Upper lobe of left lung (tissue), 6 donors: Measurements from ENCODE around the gene PARM1. TPM values are rescaled to one million over a fixed set of nuclear protein-coding genes. Genes with fewer than 3 reads are reported as not detected.
A peak's percentile ranks its signal among the peaks of the same experiment; 100 is the strongest.

Experiments
- ATAC-seq, 2 donors: fragments of 200-7000 bp; cut with Tn5 transposase; one replicate each; pipeline ENCODE4 v1.9.1; 2022; ENCODE audit warnings: mild to moderate bottlenecking in 2 of 2, moderate library complexity in 2 of 2; ENCODE audit not compliant: low FRiP score in 2 of 2
- DNase-seq, 2 donors: peaks; one replicate each; pipeline ENCODE4 v3.0.0-alpha.2; 2019 to 2020
- H3K27ac ChIP-seq, 4 donors: fragments of 200-600 bp; sonication (generic); one replicate each; pipeline ENCODE4 v1.5.1; 2016 to 2019
- H3K27me3 ChIP-seq, 4 donors: fragments of 200-600 bp; sonication (generic); one replicate each; pipeline ENCODE4 v1.5.1; 2017 to 2019
- H3K36me3 ChIP-seq, 4 donors: fragments of 200-600 bp; sonication (generic); one replicate each; pipeline ENCODE4 v1.5.1; 2016 to 2019
- H3K4me1 ChIP-seq, 4 donors: fragments of 200-600 bp; sonication (generic); one replicate each; pipeline ENCODE4 v1.5.1; 2018 to 2019
- H3K4me3 ChIP-seq, 4 donors: fragments of 200-600 bp; sonication (generic); one replicate each; pipeline ENCODE4 v1.5.1; 2017 to 2019; ENCODE audit warnings: mild to moderate bottlenecking in 2 of 4, moderate library complexity in 1 of 4
- H3K9me3 ChIP-seq, 4 donors: fragments of 200-600 bp; sonication (generic); one replicate each; pipeline ENCODE4 v1.5.1; 2018 to 2019
- CTCF ChIP-seq, 6 experiments: fragments of 450-650 bp in 4 of 6; fragments of 200-600 bp in 2 of 6; sonication (generic) in 2 of 6; IDR thresholded peaks; one replicate each; pipeline ENCODE4 v1.5.1; 2016 to 2019; ENCODE audit warnings: antibody characterized with exemption in 6 of 6
- EP300 ChIP-seq, 4 donors: sonication (generic); formaldehyde crosslinking; IDR thresholded peaks; one replicate each; pipeline ENCODE4 v1.5.1; 2017; ENCODE audit warnings: antibody characterized with exemption in 4 of 4, control low read depth in 2 of 4
- POLR2A ChIP-seq, 4 donors: fragments of 450-650 bp; IDR thresholded peaks; one replicate each; pipeline ENCODE4 v1.5.1; 2016 to 2017; ENCODE audit warnings: antibody characterized with exemption in 4 of 4, mild to moderate bottlenecking in 2 of 4
- POLR2AphosphoS5 ChIP-seq, 2 donors: sonication (generic); formaldehyde crosslinking; IDR thresholded peaks; one replicate each; pipeline ENCODE4 v1.5.1; 2017; ENCODE audit warnings: antibody characterized with exemption in 2 of 2
- WGBS, 2 donors: methylation state at CpG; one replicate each; pipeline ENCODE4 v1.1.5; 2017 to 2018; 5-methylcytosine and 5-hydroxymethylcytosine counted together
- total RNA-seq, 6 donors: library from RNA; depleted of rRNA in 4 of 6; stranded (reverse); fragments of >200 nt in 4 of 6; gene quantifications; one replicate each; pipeline versions ENCODE4 v1.1.0 to v1.2.1, GENCODE V29; 2016 to 2021
- donor health status: DM: no; HTN: no; CAD: no; lungs with moderate emphysema.
- donor health status: DM: no; HTN: yes; CAD: no; lungs with severe emphysema.

The PARM1 gene
- total RNA-seq, 6 donors from 2014 or later = 36.7 to 137 (median 74.5) TPM

- ATAC-seq = no peak
- TF ChIP-seq EP300 (IDR thresholded peaks at IDR 0.05) (no peak), CTCF (IDR thresholded peaks at IDR 0.05) (no peak), POLR2AphosphoS5 (IDR thresholded peaks at IDR 0.05) (no peak), POLR2A (IDR thresholded peaks at IDR 0.05) (no peak)
- H3K4me1 ChIP-seq = no peaks in the 10 kb centered on the region
Measured at GRCh38 chr4:75001871-75002270, 69.0 kb downstream of the PARM1 start.

DNA sequence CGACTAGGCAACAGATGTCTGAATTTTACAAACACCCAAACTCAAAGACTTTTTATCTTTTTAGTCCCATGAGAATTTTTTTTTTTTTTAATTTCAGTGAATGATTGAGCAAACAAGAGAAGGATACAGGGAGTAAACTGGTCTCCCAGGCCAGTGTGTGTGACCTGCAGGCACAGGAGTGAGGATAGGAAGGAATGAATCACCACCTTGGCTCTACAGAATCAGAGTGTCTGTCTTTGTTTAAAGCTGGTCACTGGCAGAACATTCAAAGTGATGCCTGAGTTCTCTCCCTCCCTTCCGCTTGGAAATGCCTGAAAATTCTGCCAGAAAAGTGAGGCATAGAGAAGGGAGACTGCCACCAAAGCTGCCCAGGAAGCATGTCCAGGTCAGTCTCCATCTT lies 69.5 kb downstream of the PARM1 start:
- H3K9me3 ChIP-seq = no peaks in the 10 kb centered on the region
- TF ChIP-seq EP300 (IDR thresholded peaks at IDR 0.05) = no peak
- TF ChIP-seq POLR2AphosphoS5 (IDR thresholded peaks at IDR 0.05) = no peak
- TF ChIP-seq POLR2A (IDR thresholded peaks at IDR 0.05) = no peak
- no peak for TF ChIP-seq CTCF (IDR thresholded peaks at IDR 0.05)
- H3K27ac ChIP-seq = no peak overlapping the region
- no peaks in the 10 kb centered on the region for H3K4me1 ChIP-seq
- no peak overlapping the region for H3K4me3 ChIP-seq
- no peak for ATAC-seq
- H3K36me3 ChIP-seq = no peaks in the 10 kb centered on the region
- no peak for DNase-seq
- no peaks in the 10 kb centered on the region for H3K27me3 ChIP-seq
- 83 to 90% methylated on average over 2 of the region's 2 CpGs for WGBS, 2 donors

More at GRCh38 chr4:75001871-75002270, 69.0 kb downstream of the PARM1 start:
- no peaks in the 10 kb centered on the region for H3K27me3 ChIP-seq
- no peak for DNase-seq
- no peaks in the 10 kb centered on the region for H3K9me3 ChIP-seq
- no peak overlapping the region for H3K27ac ChIP-seq
- no peak overlapping the region for H3K4me3 ChIP-seq
- no peaks in the 10 kb centered on the region for H3K36me3 ChIP-seq
- WGBS, 2 donors = 89 to 94% methylated on average over 2 of the region's 2 CpGs

GRCh38 chr4:75003979-75004378 lies 71.1 kb downstream of the PARM1 start:
- H3K4me3 ChIP-seq = no peak overlapping the region
- H3K27me3 ChIP-seq = no peaks in the 10 kb centered on the region
- no peak for DNase-seq
- H3K27ac ChIP-seq = no peak overlapping the region
- no peak for TF ChIP-seq POLR2A (IDR thresholded peaks at IDR 0.05)
- TF ChIP-seq CTCF (IDR thresholded peaks at IDR 0.05) = no peak
- TF ChIP-seq EP300 (IDR thresholded peaks at IDR 0.05) = no peak
- no peak for TF ChIP-seq POLR2AphosphoS5 (IDR thresholded peaks at IDR 0.05)
- H3K36me3 ChIP-seq = no peaks in the 10 kb centered on the region
- no peaks in the 10 kb centered on the region for H3K4me1 ChIP-seq
- no peak for ATAC-seq
- no peaks in the 10 kb centered on the region for H3K9me3 ChIP-seq

DNA sequence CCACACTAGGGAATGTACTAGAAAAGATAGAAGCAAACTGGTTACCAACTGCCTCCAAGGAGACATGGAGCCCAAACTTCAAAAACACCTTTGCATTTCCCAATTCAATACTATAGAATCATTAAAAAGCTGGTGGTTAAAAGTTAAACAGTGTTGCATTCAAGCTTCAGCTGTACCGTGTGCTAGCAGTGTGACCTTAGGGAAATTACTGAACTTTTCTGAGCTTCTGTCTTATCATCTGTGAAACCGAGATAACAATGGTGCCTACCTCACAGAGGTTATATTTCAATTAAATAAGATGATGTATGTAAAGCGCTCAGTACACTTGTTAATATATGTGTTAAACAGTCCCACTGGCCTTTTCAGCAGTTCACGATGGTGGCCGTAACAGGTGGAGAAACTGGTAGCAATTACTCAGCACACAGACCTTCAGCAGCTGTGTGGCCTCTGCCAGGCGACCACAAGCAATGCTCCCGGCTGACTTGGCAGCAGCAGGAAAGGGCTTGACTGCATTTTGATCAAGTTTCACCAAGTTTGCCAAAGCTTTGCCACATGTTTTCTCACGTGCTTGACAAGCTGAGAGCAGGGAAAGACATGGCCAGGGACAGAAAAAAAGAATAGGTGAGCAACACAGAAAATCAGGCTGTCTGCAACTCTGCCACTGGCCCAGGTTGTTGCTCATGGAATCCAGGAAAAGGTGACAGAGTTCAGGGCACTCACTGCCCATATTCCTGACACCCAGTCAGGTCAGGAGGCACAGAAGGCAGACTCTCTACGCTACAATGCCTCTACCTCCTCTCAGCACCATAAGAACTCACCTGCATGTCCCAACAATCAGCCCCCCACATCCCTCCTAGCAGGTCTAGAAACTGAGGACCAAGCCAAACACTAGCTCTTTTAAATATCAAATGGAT lies 72.1 kb downstream of the PARM1 start:
- H3K27ac ChIP-seq = no peak overlapping the region
- TF ChIP-seq EP300 (IDR thresholded peaks at IDR 0.05) = no peak
- TF ChIP-seq CTCF (IDR thresholded peaks at IDR 0.05) = no peak
- no peak for TF ChIP-seq POLR2AphosphoS5 (IDR thresholded peaks at IDR 0.05)
- TF ChIP-seq POLR2A (IDR thresholded peaks at IDR 0.05) = no peak

GRCh38 chr4:75005727-75006126 lies 72.8 kb downstream of the PARM1 start:
- H3K4me3 ChIP-seq = no peak overlapping the region
- no peaks in the 10 kb centered on the region for H3K36me3 ChIP-seq
- no peak for TF ChIP-seq CTCF (IDR thresholded peaks at IDR 0.05)
- no peak for TF ChIP-seq EP300 (IDR thresholded peaks at IDR 0.05)
- TF ChIP-seq POLR2A (IDR thresholded peaks at IDR 0.05) = no peak
- TF ChIP-seq POLR2AphosphoS5 (IDR thresholded peaks at IDR 0.05) = no peak
- 89 to 95% methylated on average over 1 of the region's 1 CpG for WGBS, 2 donors
- H3K4me1 ChIP-seq = no peaks in the 10 kb centered on the region
- DNase-seq = no peak
- H3K27ac ChIP-seq = no peak overlapping the region
- ATAC-seq = no peak
- no peaks in the 10 kb centered on the region for H3K27me3 ChIP-seq
- no peaks in the 10 kb centered on the region for H3K9me3 ChIP-seq

More for the DNA sequence above, 72.1 kb downstream of the PARM1 start:
- H3K4me3 ChIP-seq = no peak overlapping the region
- peak in 1 of 2 donors; percentile 42 for DNase-seq
- H3K27me3 ChIP-seq = no peaks in the 10 kb centered on the region
- H3K36me3 ChIP-seq = no peaks in the 10 kb centered on the region
- no peaks in the 10 kb centered on the region for H3K4me1 ChIP-seq
- no peaks in the 10 kb centered on the region for H3K9me3 ChIP-seq
- 50 to 64% methylated on average over 9 of the region's 9 CpGs for WGBS, 2 donors
- ATAC-seq = no peak
